HCT116 (cell line): ENCODE measurements around the gene ZBTB20. TPM values are rescaled to one million over a fixed set of nuclear protein-coding genes. Genes with fewer than 3 reads are reported as not detected.

Source experiments
- ATAC-seq: fragments of 200-7000 bp; cut with Tn5 transposase; 2 replicates; pipeline ENCODE4 v1.9.1; 2020; ENCODE audit warnings: mild to moderate bottlenecking, moderate library complexity
- BruUV-seq: library from RNA; stranded (reverse); fragments of 400-500 nt; replicated peaks from 2 replicates; lab custom pipeline; 2021; lab: Mats Ljungman, UMichigan
- CTCF ChIA-PET: fragments of 300-600 bp; sonication (Branson Sonifier 250); formaldehyde crosslinking; loops from one replicate; lab custom pipeline; 2021; ENCODE audit warnings: antibody characterized with exemption; lab: Charles Lee
- POLR2A ChIA-PET: fragments of 300-600, 350-600 bp; sonication (Branson Sonifier 250); formaldehyde crosslinking; loops from one replicate; lab custom pipeline; 2021; ENCODE audit warnings: antibody characterized with exemption; lab: Charles Lee
- RAD21 ChIA-PET, 2 experiments: fragments of 300-600 bp; sonication (Branson Sonifier 250); formaldehyde crosslinking; loops; one replicate each; lab custom pipeline; 2023; ENCODE audit warnings: low total read pairs in 2 of 2; ENCODE audit not compliant: uncharacterized antibody in 2 of 2, unreplicated experiment in 2 of 2, low non-redundant PET in 1 of 2; lab: Charles Lee
- DNase-seq: peaks from one replicate; pipeline ENCODE4 v3.0.0-alpha.2; 2010; ENCODE audit warnings: low read depth, low spot score
- H2AFZ ChIP-seq: fragments of 200-600 bp; shearing (Covaris generic), sonication (generic); 2 replicates; pipeline ENCODE4 v1.6.1; 2017; ENCODE audit warnings: low read depth, mixed run types, mixed read lengths, antibody characterized with exemption, low read length; ENCODE audit not compliant: poor library complexity, severe bottlenecking
- H3K27ac ChIP-seq: 2 replicates; pipeline ENCODE4 v1.5.1; 2012; ENCODE audit warnings: low read depth, low read length
- H3K27me3 ChIP-seq: fragments of 200-600 bp; sonication (generic); 2 replicates; pipeline ENCODE4 v1.6.1; 2016; ENCODE audit warnings: mixed run types, low read length, mixed read lengths; ENCODE audit not compliant: insufficient read depth
- H3K36me3 ChIP-seq, 2 experiments: fragments of 200-500 bp in 1 of 2; fragments of 200-600 bp in 1 of 2; sonication (Bioruptor generic) in 1 of 2; sonication (generic) in 1 of 2; 2 replicates each; pipeline versions ENCODE4 v1.5.1 to v1.6.1; 2014 to 2016; ENCODE audit warnings: low read length in 2 of 2, inconsistent platforms in 1 of 2, mixed read lengths in 1 of 2, mixed run types in 1 of 2; ENCODE audit not compliant: insufficient read depth in 2 of 2, control insufficient read depth in 1 of 2
- H3K4me1 ChIP-seq, 2 experiments: fragments of 200-600 bp in 1 of 2; sonication (generic) in 1 of 2; 2 replicates each; pipeline versions ENCODE4 v1.5.1 to v1.6.1; 2012 to 2017; ENCODE audit warnings: low read length in 2 of 2, inconsistent platforms in 1 of 2, mild to moderate bottlenecking in 1 of 2, mixed read lengths in 1 of 2, mixed run types in 1 of 2, moderate library complexity in 1 of 2; ENCODE audit not compliant: insufficient read depth in 2 of 2, control insufficient read depth in 1 of 2
- H3K4me2 ChIP-seq: fragments of 200-600 bp; sonication (generic); 2 replicates; pipeline ENCODE4 v1.6.1; 2017; ENCODE audit warnings: mixed run types, low read length, mixed read lengths
- H3K4me3 ChIP-seq, 2 experiments: fragments of 200-600 bp in 1 of 2; sonication (generic) in 1 of 2; replicated peaks in 1 of 2; 2 replicates each; pipeline ENCODE4 v1.5.1; 2011 to 2016; ENCODE audit warnings: low read length in 2 of 2, control low read depth in 1 of 2, low read depth in 1 of 2, mild to moderate bottlenecking in 1 of 2, mixed read lengths in 1 of 2, mixed run types in 1 of 2
- H3K79me2 ChIP-seq: fragments of 200-600 bp; sonication (generic); 2 replicates; pipeline ENCODE4 v1.6.1; 2017; ENCODE audit warnings: mild to moderate bottlenecking, mixed run types, low read length, moderate library complexity, mixed read lengths; ENCODE audit not compliant: insufficient read depth
- H3K9ac ChIP-seq: fragments of 200-600 bp; sonication (generic); 2 replicates; pipeline ENCODE4 v1.6.1; 2016; ENCODE audit warnings: low read length, mixed read lengths
- H3K9me2 ChIP-seq: fragments of 200-600 bp; sonication (generic), shearing (Covaris generic); 2 replicates; pipeline ENCODE4 v1.6.1; 2017; ENCODE audit warnings: mixed run types, mild to moderate bottlenecking, moderate library complexity; ENCODE audit not compliant: insufficient read depth
- H3K9me3 ChIP-seq, 2 experiments: fragments of 200-500 bp in 1 of 2; fragments of 200-600 bp in 1 of 2; sonication (Bioruptor generic) in 1 of 2; sonication (generic) in 1 of 2; 2 replicates each; pipeline ENCODE4 v1.6.1; 2014 to 2017; ENCODE audit warnings: low read length in 2 of 2, mixed read lengths in 2 of 2, inconsistent platforms in 1 of 2, low read depth in 1 of 2, mild to moderate bottlenecking in 1 of 2, mixed run types in 1 of 2, moderate library complexity in 1 of 2; ENCODE audit not compliant: control insufficient read depth in 1 of 2, insufficient read depth in 1 of 2
- H4K20me1 ChIP-seq: fragments of 200-600 bp; sonication (generic), shearing (Covaris generic); 2 replicates; pipeline ENCODE4 v1.6.1; 2017; ENCODE audit warnings: mixed run types, mild to moderate bottlenecking, moderate library complexity; ENCODE audit not compliant: insufficient read depth
- CEBPB ChIP-seq: IDR thresholded peaks from 2 replicates; pipeline ENCODE4 v1.6.1; 2012; ENCODE audit warnings: low read depth
- EGR1 ChIP-seq: IDR thresholded peaks from 2 replicates; pipeline ENCODE4 v1.6.1; 2012; ENCODE audit warnings: low read depth
- ELF1 ChIP-seq: IDR thresholded peaks from 2 replicates; pipeline ENCODE4 v1.6.1; 2012; ENCODE audit warnings: low read depth, borderline replicate concordance
- EZH2 ChIP-seq: fragments of 200-600 bp; sonication (generic); IDR thresholded peaks from 2 replicates; pipeline ENCODE4 v1.6.1; 2017; ENCODE audit warnings: antibody characterized with exemption, mixed run types
- FOSL1 ChIP-seq: IDR thresholded peaks from 2 replicates; pipeline ENCODE4 v1.6.1; 2012; ENCODE audit warnings: low read depth
- POLR2AphosphoS5 ChIP-seq: IDR thresholded peaks from 2 replicates; pipeline ENCODE4 v1.6.1; 2011; ENCODE audit warnings: mild to moderate bottlenecking, low read depth, low read length, moderate library complexity
- SIN3A ChIP-seq: IDR thresholded peaks from 2 replicates; pipeline ENCODE4 v1.6.1; 2012; ENCODE audit warnings: low read depth
- SP1 ChIP-seq: IDR thresholded peaks from 2 replicates; pipeline ENCODE4 v1.6.1; 2012; ENCODE audit warnings: low read depth
- TCF7L2 ChIP-seq: IDR thresholded peaks from 2 replicates; pipeline ENCODE4 v1.7.0; 2011; ENCODE audit warnings: borderline replicate concordance, inconsistent platforms; ENCODE audit not compliant: insufficient read depth, insufficient read length; ENCODE audit errors: extremely low read depth
- YY1 ChIP-seq: IDR thresholded peaks from 2 replicates; pipeline ENCODE4 v1.6.1; 2011; ENCODE audit warnings: low read length, low read depth, moderate library complexity, mild to moderate bottlenecking; ENCODE audit not compliant: insufficient replicate concordance; ENCODE audit errors: extremely low read depth
- ZFX ChIP-seq: fragments of 450-650 bp; IDR thresholded peaks from 2 replicates; pipeline ENCODE4 v1.6.1; 2017
- ZNF274 ChIP-seq: fragments of 200-500 bp; sonication (Bioruptor generic); IDR thresholded peaks from 2 replicates; pipeline ENCODE4 v1.6.1; 2014; ENCODE audit warnings: mild to moderate bottlenecking, low read depth, low read length, inconsistent platforms
- intact Hi-C: fragments of 100-400 bp; cut with micrococcal nuclease; formaldehyde crosslinking; loops from 2 replicates; pipeline ENCODE4 v1.10.0; 2022
- total RNA-seq: library from RNA; stranded (reverse); gene quantifications from one replicate; pipeline ENCODE4 v1.2.1, GENCODE V29; 2021; ENCODE audit not compliant: unreplicated experiment
- TF ChIP-seq, protein P1 (sequence below), 3 experiments: fragments of 200-600 bp in 1 of 3; sonication (generic) in 1 of 3; IDR thresholded peaks in 2 of 3; conservative IDR thresholded peaks in 1 of 3; 2 replicates each; pipeline ENCODE4 v1.5.1; 2012 to 2017; ENCODE audit warnings: low read depth in 2 of 3, low read length in 2 of 3, antibody characterized with exemption in 1 of 3, borderline replicate concordance in 1 of 3, control low read depth in 1 of 3, mild to moderate bottlenecking in 1 of 3, mixed read lengths in 1 of 3, mixed run types in 1 of 3, moderate library complexity in 1 of 3; ENCODE audit not compliant: insufficient read depth in 1 of 3
- TF ChIP-seq, protein P2 (sequence below): IDR thresholded peaks from 2 replicates; pipeline ENCODE4 v1.6.1; 2012
- TF ChIP-seq, protein P3 (sequence below): IDR thresholded peaks from 2 replicates; pipeline ENCODE4 v1.6.1; 2012

ZBTB20 gene
- total RNA-seq, 1 experiment from 2014 or later: 42.1 TPM

DNA sequence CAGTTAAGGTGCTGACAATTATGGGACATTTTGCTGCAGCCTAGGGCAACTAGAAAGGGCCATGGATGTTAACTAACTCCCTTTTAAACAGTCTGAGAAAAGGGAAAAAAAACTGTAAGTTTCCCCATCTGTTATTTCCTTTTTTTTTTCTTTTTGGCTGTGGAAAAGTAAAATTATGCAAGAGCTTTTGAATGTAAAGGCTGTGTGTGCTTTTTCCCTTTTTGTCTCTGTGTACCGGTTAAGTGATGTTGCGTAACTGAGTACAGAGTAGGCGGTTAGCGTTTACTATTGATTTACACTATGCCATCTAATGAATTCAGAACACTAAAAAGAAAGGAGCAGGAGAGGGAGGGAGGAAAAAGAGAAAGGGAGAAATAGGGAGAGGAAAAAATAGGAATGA lies 449.7 kb downstream of the ZBTB20 start:
- Histone ChIP-seq H4K20me1 (no peaks in the 10 kb centered on the region), H3K27me3 (no peaks in the 10 kb centered on the region), H3K27ac (no peak overlapping the region), H2AFZ (no peak overlapping the region), H3K36me3 (peaks cover 0 to 9% of the 10 kb centered on the region in 2 experiments; a peak in 1 of 4 replicates), H3K9ac (no peak overlapping the region), H3K4me1 (peaks cover 20 to 41% of the 10 kb centered on the region in 2 experiments; a peak in 3 of 4 replicates), H3K9me3 (no peaks in the 10 kb centered on the region), H3K79me2 (peaks cover 68% of the 10 kb centered on the region), H3K9me2 (no peaks in the 10 kb centered on the region; the same call in 1 of the 2 replicates), H3K4me3 (no peak overlapping the region), H3K4me2 (no peak overlapping the region)
- ChIA-PET POLR2A (no interaction called here), RAD21 (interaction anchor here in 1 of 2 experiments (0.7 kb wide), 1 partner anchor 297 kb away, joined by 4 read pairs; no protein-coding TSS in a partner anchor), CTCF (no interaction called here)
- intact Hi-C loops: no loop called here
- BruUV-seq: no TSS peak
- TF ChIP-seq FOSL1: no peak
- TF ChIP-seq ZFX: no peak
- TF ChIP-seq CEBPB: peak; percentile 89
- 0 out of 2 replicates have a peak, but pooled peaks have one; percentile 25 for TF ChIP-seq EGR1
- no peak for DNase-seq
- no peak for ATAC-seq

DNA sequence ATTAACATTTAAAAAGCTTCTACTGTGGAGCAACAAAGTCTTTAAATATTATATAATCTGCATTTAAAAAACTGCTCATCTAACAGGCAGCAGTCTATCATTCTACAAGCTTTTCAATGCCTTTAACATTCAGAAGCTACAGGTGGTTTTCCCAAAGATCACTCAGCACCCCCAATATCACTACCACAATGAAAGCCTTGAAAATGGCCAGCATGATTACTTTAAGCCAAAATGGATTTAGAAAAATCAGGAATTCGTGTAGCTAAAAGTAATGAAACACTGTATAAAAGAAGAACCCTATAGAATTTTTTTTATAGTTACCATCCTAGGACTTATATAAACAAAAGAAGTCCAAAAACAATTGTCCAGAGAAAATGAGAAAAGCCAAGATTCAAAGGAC lies 452.8 kb downstream of the ZBTB20 start:
- no peaks in the 10 kb centered on the region for H3K9me2 ChIP-seq
- BruUV-seq: no TSS peak
- intact Hi-C loops: no loop called here
- ChIA-PET CTCF (no interaction called here), POLR2A (no interaction called here), RAD21 (no interaction called here)
- no peak overlapping the region for H3K27ac ChIP-seq
- TF ChIP-seq POLR2AphosphoS5: no peak
- TF ChIP-seq, protein P1, sequence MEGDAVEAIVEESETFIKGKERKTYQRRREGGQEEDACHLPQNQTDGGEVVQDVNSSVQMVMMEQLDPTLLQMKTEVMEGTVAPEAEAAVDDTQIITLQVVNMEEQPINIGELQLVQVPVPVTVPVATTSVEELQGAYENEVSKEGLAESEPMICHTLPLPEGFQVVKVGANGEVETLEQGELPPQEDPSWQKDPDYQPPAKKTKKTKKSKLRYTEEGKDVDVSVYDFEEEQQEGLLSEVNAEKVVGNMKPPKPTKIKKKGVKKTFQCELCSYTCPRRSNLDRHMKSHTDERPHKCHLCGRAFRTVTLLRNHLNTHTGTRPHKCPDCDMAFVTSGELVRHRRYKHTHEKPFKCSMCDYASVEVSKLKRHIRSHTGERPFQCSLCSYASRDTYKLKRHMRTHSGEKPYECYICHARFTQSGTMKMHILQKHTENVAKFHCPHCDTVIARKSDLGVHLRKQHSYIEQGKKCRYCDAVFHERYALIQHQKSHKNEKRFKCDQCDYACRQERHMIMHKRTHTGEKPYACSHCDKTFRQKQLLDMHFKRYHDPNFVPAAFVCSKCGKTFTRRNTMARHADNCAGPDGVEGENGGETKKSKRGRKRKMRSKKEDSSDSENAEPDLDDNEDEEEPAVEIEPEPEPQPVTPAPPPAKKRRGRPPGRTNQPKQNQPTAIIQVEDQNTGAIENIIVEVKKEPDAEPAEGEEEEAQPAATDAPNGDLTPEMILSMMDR (IDR thresholded peaks at IDR 0.05 in 2 of 3, conservative IDR thresholded peaks at IDR 0.05 in 1 of 3; ENCODE audit: borderline replicate concordance in 1 of 3, insufficient read depth in 1 of 3, low read depth in 2 of 3, low read length in 2 of 3): no peak
- no peak for TF ChIP-seq EZH2
- no peak for TF ChIP-seq TCF7L2
- TF ChIP-seq, protein P2, sequence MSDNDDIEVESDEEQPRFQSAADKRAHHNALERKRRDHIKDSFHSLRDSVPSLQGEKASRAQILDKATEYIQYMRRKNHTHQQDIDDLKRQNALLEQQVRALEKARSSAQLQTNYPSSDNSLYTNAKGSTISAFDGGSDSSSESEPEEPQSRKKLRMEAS: no peak
- TF ChIP-seq CEBPB: no peak
- no peak for TF ChIP-seq ZNF274
- no peak for TF ChIP-seq ZFX
- TF ChIP-seq SIN3A: no peak
- TF ChIP-seq FOSL1: no peak
- TF ChIP-seq ELF1: no peak
- TF ChIP-seq YY1: no peak
- no peak for TF ChIP-seq SP1
- TF ChIP-seq, protein P3, sequence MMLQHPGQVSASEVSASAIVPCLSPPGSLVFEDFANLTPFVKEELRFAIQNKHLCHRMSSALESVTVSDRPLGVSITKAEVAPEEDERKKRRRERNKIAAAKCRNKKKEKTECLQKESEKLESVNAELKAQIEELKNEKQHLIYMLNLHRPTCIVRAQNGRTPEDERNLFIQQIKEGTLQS: no peak
- no peaks in the 10 kb centered on the region for H4K20me1 ChIP-seq
- H3K27me3 ChIP-seq: no peaks in the 10 kb centered on the region
- H3K4me3 ChIP-seq: no peak overlapping the region
- H3K79me2 ChIP-seq: peaks cover 55% of the 10 kb centered on the region
- H3K9ac ChIP-seq: no peak overlapping the region
- H3K4me1 ChIP-seq: peaks cover 13 to 25% of the 10 kb centered on the region in 2 experiments; a peak in 2 of 4 replicates
- ATAC-seq: no peak
- no peak for DNase-seq
- no peak overlapping the region for H3K4me2 ChIP-seq
- no peaks in the 10 kb centered on the region for H3K9me3 ChIP-seq
- no peak overlapping the region for H2AFZ ChIP-seq
- H3K36me3 ChIP-seq: peaks cover 0 to 14% of the 10 kb centered on the region in 2 experiments; a peak in 1 of 4 replicates
